ENCODE measurements around the gene CXCL12.

The CXCL12 gene

GRCh38 chr10:44426247-44427034, 41.5 kb upstream of the CXCL12 start:
- Histone ChIP-seq H3K27ac (ENCODE audit: low read length) (no peak overlapping the region), H3K79me2 (ENCODE audit: insufficient read depth, low read length) (no peaks in the 10 kb centered on the region)

GRCh38 chr10:44425466-44425865, 40.6 kb upstream of the CXCL12 start:
- DNase-seq (no peak), ATAC-seq (ENCODE audit: insufficient read depth, low read depth) (no peak)
- TF ChIP-seq, protein P1, sequence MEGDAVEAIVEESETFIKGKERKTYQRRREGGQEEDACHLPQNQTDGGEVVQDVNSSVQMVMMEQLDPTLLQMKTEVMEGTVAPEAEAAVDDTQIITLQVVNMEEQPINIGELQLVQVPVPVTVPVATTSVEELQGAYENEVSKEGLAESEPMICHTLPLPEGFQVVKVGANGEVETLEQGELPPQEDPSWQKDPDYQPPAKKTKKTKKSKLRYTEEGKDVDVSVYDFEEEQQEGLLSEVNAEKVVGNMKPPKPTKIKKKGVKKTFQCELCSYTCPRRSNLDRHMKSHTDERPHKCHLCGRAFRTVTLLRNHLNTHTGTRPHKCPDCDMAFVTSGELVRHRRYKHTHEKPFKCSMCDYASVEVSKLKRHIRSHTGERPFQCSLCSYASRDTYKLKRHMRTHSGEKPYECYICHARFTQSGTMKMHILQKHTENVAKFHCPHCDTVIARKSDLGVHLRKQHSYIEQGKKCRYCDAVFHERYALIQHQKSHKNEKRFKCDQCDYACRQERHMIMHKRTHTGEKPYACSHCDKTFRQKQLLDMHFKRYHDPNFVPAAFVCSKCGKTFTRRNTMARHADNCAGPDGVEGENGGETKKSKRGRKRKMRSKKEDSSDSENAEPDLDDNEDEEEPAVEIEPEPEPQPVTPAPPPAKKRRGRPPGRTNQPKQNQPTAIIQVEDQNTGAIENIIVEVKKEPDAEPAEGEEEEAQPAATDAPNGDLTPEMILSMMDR (IDR thresholded peaks at IDR 0.05; ENCODE audit: borderline replicate concordance, extremely low read depth, low read length, poor library complexity, severe bottlenecking) = no peak
- TF ChIP-seq EZH2 (IDR thresholded peaks at IDR 0.05; ENCODE audit: borderline replicate concordance, low read depth, low read length, severe bottlenecking) = no peak
- H2AFZ ChIP-seq (ENCODE audit: low read depth, low read length) = no peak overlapping the region
- no peak overlapping the region for H3K4me2 ChIP-seq (ENCODE audit: insufficient read depth, low read length)
- no peaks in the 10 kb centered on the region for H3K79me2 ChIP-seq (ENCODE audit: insufficient read depth, low read length)
- no peaks in the 10 kb centered on the region for H3K4me1 ChIP-seq (ENCODE audit: insufficient read depth, low read length)
- no peaks in the 10 kb centered on the region for H3K9me3 ChIP-seq (ENCODE audit: insufficient read depth, low read length, severe bottlenecking)
- H3K27ac ChIP-seq (ENCODE audit: low read length) = no peak overlapping the region
- no peak overlapping the region for H3K9ac ChIP-seq (ENCODE audit: low read depth, low read length)
- H3K4me3 ChIP-seq (ENCODE audit: low read depth in 1 of 2, low read length in 2 of 2) = no peak overlapping the region
- no peaks in the 10 kb centered on the region for H3K36me3 ChIP-seq (ENCODE audit: insufficient read depth, low read length)
- H4K20me1 ChIP-seq (ENCODE audit: insufficient read depth, low read length) = no peaks in the 10 kb centered on the region
- no peaks in the 10 kb centered on the region for H3K27me3 ChIP-seq (ENCODE audit: insufficient read depth, low read length, poor library complexity)

More at GRCh38 chr10:44426247-44427034, 41.5 kb upstream of the CXCL12 start:
- Histone ChIP-seq H3K27me3 (ENCODE audit: insufficient read depth, low read length, poor library complexity) (no peaks in the 10 kb centered on the region), H3K4me2 (ENCODE audit: insufficient read depth, low read length) (no peak overlapping the region), H2AFZ (ENCODE audit: low read depth, low read length) (no peak overlapping the region), H3K9ac (ENCODE audit: low read depth, low read length) (no peak overlapping the region), H3K9me3 (ENCODE audit: insufficient read depth, low read length, severe bottlenecking) (no peaks in the 10 kb centered on the region), H3K4me3 (ENCODE audit: low read depth in 1 of 2, low read length in 2 of 2) (no peak overlapping the region), H4K20me1 (ENCODE audit: insufficient read depth, low read length) (no peaks in the 10 kb centered on the region), H3K36me3 (ENCODE audit: insufficient read depth, low read length) (no peaks in the 10 kb centered on the region), H3K4me1 (ENCODE audit: insufficient read depth, low read length) (no peaks in the 10 kb centered on the region)
- TF ChIP-seq, protein P1 (IDR thresholded peaks at IDR 0.05; ENCODE audit: borderline replicate concordance, extremely low read depth, low read length, poor library complexity, severe bottlenecking) = no peak
- no peak for TF ChIP-seq EZH2 (IDR thresholded peaks at IDR 0.05; ENCODE audit: borderline replicate concordance, low read depth, low read length, severe bottlenecking)
- DNase-seq (no peak), ATAC-seq (ENCODE audit: insufficient read depth, low read depth) (no peak)

- Histone ChIP-seq H3K79me2 (ENCODE audit: insufficient read depth, low read length) (no peaks in the 10 kb centered on the region), H4K20me1 (ENCODE audit: insufficient read depth, low read length) (no peaks in the 10 kb centered on the region), H3K27ac (ENCODE audit: low read length) (no peak overlapping the region), H3K36me3 (ENCODE audit: insufficient read depth, low read length) (no peaks in the 10 kb centered on the region), H3K9ac (ENCODE audit: low read depth, low read length) (no peak overlapping the region), H3K4me3 (ENCODE audit: low read depth in 1 of 2, low read length in 2 of 2) (no peak overlapping the region), H3K4me1 (ENCODE audit: insufficient read depth, low read length) (no peaks in the 10 kb centered on the region), H2AFZ (ENCODE audit: low read depth, low read length) (no peak overlapping the region), H3K27me3 (ENCODE audit: insufficient read depth, low read length, poor library complexity) (no peaks in the 10 kb centered on the region), H3K4me2 (ENCODE audit: insufficient read depth, low read length) (no peak overlapping the region), H3K9me3 (ENCODE audit: insufficient read depth, low read length, severe bottlenecking) (no peaks in the 10 kb centered on the region)
- DNase-seq = no peak
- no peak for ATAC-seq (ENCODE audit: insufficient read depth, low read depth)
- TF ChIP-seq, protein P1 (IDR thresholded peaks at IDR 0.05; ENCODE audit: borderline replicate concordance, extremely low read depth, low read length, poor library complexity, severe bottlenecking) = no peak
- TF ChIP-seq EZH2 (IDR thresholded peaks at IDR 0.05; ENCODE audit: borderline replicate concordance, low read depth, low read length, severe bottlenecking) = no peak
Observed at GRCh38 chr10:44424957-44425356, 40.1 kb upstream of the CXCL12 start.

Measured in DND-41 (cell line).